Activated naive CD4-positive, alpha-beta T cell treated with anti-CD3 and anti-CD28 coated beads for 36 hours (primary cell): ENCODE results near the gene CARM1. TPM values are rescaled to one million over a fixed set of nuclear protein-coding genes. Genes with fewer than 3 reads are reported as not detected.
A peak's percentile ranks its signal among the peaks of the same experiment; 100 is the strongest.

ENCODE experiments used
- CTCF ChIA-PET: fragments of 350-600 bp; sonication (Branson Sonifier 250); formaldehyde crosslinking; loops from one replicate; lab custom pipeline; 2021; ENCODE audit warnings: antibody characterized with exemption; lab: Charles Lee
- DNase-seq: peaks from one replicate; pipeline ENCODE4 v3.0.0-alpha.2; 2020
- H3K27ac Mint-ChIP-seq: one replicate; pipeline ENCODE4 v1.8.0; 2021; ENCODE audit warnings: mild to moderate bottlenecking, mixed read lengths
- H3K27me3 Mint-ChIP-seq: one replicate; pipeline ENCODE4 v1.8.0; 2021; ENCODE audit warnings: low read depth, mixed read lengths
- H3K36me3 Mint-ChIP-seq: one replicate; pipeline ENCODE4 v1.8.0; 2021; ENCODE audit warnings: low read depth, mixed read lengths
- H3K4me1 Mint-ChIP-seq: one replicate; pipeline ENCODE4 v1.8.0; 2021; ENCODE audit warnings: low read depth, mixed read lengths
- H3K4me3 Mint-ChIP-seq: one replicate; pipeline ENCODE4 v1.8.0; 2021; ENCODE audit warnings: mild to moderate bottlenecking, moderate library complexity, mixed read lengths
- H3K9me3 Mint-ChIP-seq: one replicate; pipeline ENCODE4 v1.8.0; 2021; ENCODE audit warnings: mixed read lengths
- intact Hi-C: fragments of 100-400 bp; cut with micrococcal nuclease; formaldehyde crosslinking; loops from one replicate; pipeline ENCODE4 v1.15.1; 2023
- total RNA-seq, 2 experiments: library from RNA; stranded (reverse); gene quantifications; one replicate each; pipeline ENCODE4 v1.2.3, GENCODE V29; 2021

Gene CARM1
- total RNA-seq, 2 experiments from 2014 or later, result 88.4 to 89.3 TPM

- no peak overlapping the region for H3K4me3 Mint-ChIP-seq
- CTCF ChIA-PET, result no interaction called here
- H3K4me1 Mint-ChIP-seq, result no peaks in the 10 kb centered on the region
- intact Hi-C loops, result no loop called here
- H3K27ac Mint-ChIP-seq, result no peak overlapping the region
- DNase-seq, result no peak
- H3K27me3 Mint-ChIP-seq, result no peaks in the 10 kb centered on the region
- H3K9me3 Mint-ChIP-seq, result no peaks in the 10 kb centered on the region
- H3K36me3 Mint-ChIP-seq, result peaks cover 9% of the 10 kb centered on the region
Measured at GRCh38 chr19:10918359-10918758, 47.0 kb downstream of the CARM1 start.

GRCh38 chr19:10919352-10920287 is 48.3 kb downstream of the CARM1 start:
- intact Hi-C loops, result no loop called here
- Mint-ChIP-seq H3K9me3 (no peaks in the 10 kb centered on the region), H3K4me1 (no peaks in the 10 kb centered on the region), H3K36me3 (peaks cover 10% of the 10 kb centered on the region), H3K27ac (no peak overlapping the region), H3K27me3 (no peaks in the 10 kb centered on the region), H3K4me3 (no peak overlapping the region)
- CTCF ChIA-PET, result interaction anchor here (0.5 kb wide), 1 partner anchor 23 kb away, joined by 3 read pairs; no protein-coding TSS in a partner anchor
- DNase-seq, result no peak

- Mint-ChIP-seq H3K27me3 (no peaks in the 10 kb centered on the region), H3K36me3 (peaks cover 11% of the 10 kb centered on the region), H3K9me3 (no peaks in the 10 kb centered on the region), H3K27ac (no peak overlapping the region), H3K4me3 (no peak overlapping the region), H3K4me1 (no peaks in the 10 kb centered on the region)
- intact Hi-C loops, result no loop called here
- DNase-seq, result no peak
- CTCF ChIA-PET, result no interaction called here
Measured at GRCh38 chr19:10920288-10920655, 48.9 kb downstream of the CARM1 start.

- CTCF ChIA-PET, result no interaction called here
- no peak for DNase-seq
- peaks cover 11% of the 10 kb centered on the region for H3K36me3 Mint-ChIP-seq
- intact Hi-C loops, result no loop called here
- no peak overlapping the region for H3K4me3 Mint-ChIP-seq
- no peaks in the 10 kb centered on the region for H3K4me1 Mint-ChIP-seq
- no peaks in the 10 kb centered on the region for H3K27me3 Mint-ChIP-seq
- no peak overlapping the region for H3K27ac Mint-ChIP-seq
- no peaks in the 10 kb centered on the region for H3K9me3 Mint-ChIP-seq
Measured at GRCh38 chr19:10920781-10921180, 49.4 kb downstream of the CARM1 start.

- no peak overlapping the region for H3K27ac Mint-ChIP-seq
- intact Hi-C loops, result no loop called here
- no peaks in the 10 kb centered on the region for H3K27me3 Mint-ChIP-seq
- no peak overlapping the region for H3K4me3 Mint-ChIP-seq
- CTCF ChIA-PET, result no interaction called here
- H3K36me3 Mint-ChIP-seq, result peaks cover 11% of the 10 kb centered on the region
- DNase-seq, result no peak
- H3K9me3 Mint-ChIP-seq, result no peaks in the 10 kb centered on the region
- H3K4me1 Mint-ChIP-seq, result no peaks in the 10 kb centered on the region
Measured at GRCh38 chr19:10921199-10921909, 50.0 kb downstream of the CARM1 start.

GRCh38 chr19:10921910-10922637 is 50.7 kb downstream of the CARM1 start:
- peaks cover under 1% of the 10 kb centered on the region for H3K4me1 Mint-ChIP-seq
- intact Hi-C loops, result no loop called here
- H3K27ac Mint-ChIP-seq, result no peak overlapping the region
- no peaks in the 10 kb centered on the region for H3K27me3 Mint-ChIP-seq
- H3K9me3 Mint-ChIP-seq, result no peaks in the 10 kb centered on the region
- CTCF ChIA-PET, result interaction anchor here (1.0 kb wide), 1 partner anchor 13 kb away, joined by 3 read pairs; no protein-coding TSS in a partner anchor
- DNase-seq, result no peak
- peaks cover 11% of the 10 kb centered on the region for H3K36me3 Mint-ChIP-seq
- no peak overlapping the region for H3K4me3 Mint-ChIP-seq

- H3K27me3 Mint-ChIP-seq, result no peaks in the 10 kb centered on the region
- intact Hi-C loops, result no loop called here
- H3K4me1 Mint-ChIP-seq, result peaks cover 6% of the 10 kb centered on the region
- H3K9me3 Mint-ChIP-seq, result no peaks in the 10 kb centered on the region
- no peak overlapping the region for H3K27ac Mint-ChIP-seq
- no peak overlapping the region for H3K4me3 Mint-ChIP-seq
- CTCF ChIA-PET, result interaction anchor here (1.0 kb wide), 1 partner anchor 12 kb away, joined by 3 read pairs; no protein-coding TSS in a partner anchor
- DNase-seq, result no peak
- H3K36me3 Mint-ChIP-seq, result peaks cover 11% of the 10 kb centered on the region
Measured at GRCh38 chr19:10922638-10923014, 51.3 kb downstream of the CARM1 start.

- CTCF ChIA-PET, result no interaction called here
- Mint-ChIP-seq H3K9me3 (no peaks in the 10 kb centered on the region), H3K4me3 (no peak overlapping the region), H3K27ac (no peak overlapping the region), H3K27me3 (no peaks in the 10 kb centered on the region), H3K4me1 (peaks cover 10% of the 10 kb centered on the region), H3K36me3 (peaks cover 11% of the 10 kb centered on the region)
- intact Hi-C loops, result no loop called here
- no peak for DNase-seq
Measured at GRCh38 chr19:10923260-10924112, 52.1 kb downstream of the CARM1 start.

- Mint-ChIP-seq H3K9me3 (no peaks in the 10 kb centered on the region), H3K36me3 (peaks cover 8% of the 10 kb centered on the region), H3K4me3 (no peak overlapping the region), H3K27ac (no peak overlapping the region), H3K27me3 (no peaks in the 10 kb centered on the region), H3K4me1 (peaks cover 17% of the 10 kb centered on the region)
- no peak for DNase-seq
- intact Hi-C loops, result no loop called here
- CTCF ChIA-PET, result interaction anchor here (0.7 to 1.2 kb wide), 2 partner anchors 52 to 101 kb away, joined by 3 to 4 read pairs; no protein-coding TSS in a partner anchor
Measured at GRCh38 chr19:10924597-10924996, 53.2 kb downstream of the CARM1 start.

- peaks cover 31% of the 10 kb centered on the region for H3K4me1 Mint-ChIP-seq
- no peaks in the 10 kb centered on the region for H3K9me3 Mint-ChIP-seq
- no peak for DNase-seq
- CTCF ChIA-PET, result interaction anchor here (0.7 to 1.2 kb wide), 2 partner anchors 9 to 162 kb away, joined by 3 to 7 read pairs; partner anchors contain the start of gene LDLR
- H3K27ac Mint-ChIP-seq, result peak overlapping the region; percentile 67
- H3K36me3 Mint-ChIP-seq, result peaks cover 8% of the 10 kb centered on the region
- intact Hi-C loops, result loop anchor here (1.0 kb wide), 3 partner anchors 32 to 211 kb away; partner anchors contain the start of gene CARM1
- peak overlapping the region; percentile 94 for H3K4me3 Mint-ChIP-seq
- H3K27me3 Mint-ChIP-seq, result no peaks in the 10 kb centered on the region
Measured at GRCh38 chr19:10927730-10928562, 56.6 kb downstream of the CARM1 start.
